Measurements from ENCODE around the gene COL12A1. TPM values are rescaled to one million over a fixed set of nuclear protein-coding genes. Genes with fewer than 3 reads are reported as not detected.

COL12A1 gene
- total and polyA plus RNA-seq, 2 experiments from 2014 or later: 0.39 to 6.3 TPM

GRCh38 chr6:75101896-75102295 lies 104.0 kb downstream of the COL12A1 start (continued):
- no peak for TF ChIP-seq REST (IDR thresholded peaks at IDR 0.05; ENCODE audit: unreplicated experiment)

GRCh38 chr6:75098709-75099108 lies 107.1 kb downstream of the COL12A1 start:
- Mint-ChIP-seq H3K36me3 (ENCODE audit: low read depth) (no peaks in the 10 kb centered on the region), H3K4me3 (no peak overlapping the region), H3K27ac (0 out of 2 replicates have a peak overlapping the region, but pooled peaks have one; percentile 34), H3K27me3 (ENCODE audit: insufficient read depth, low read depth, poor library complexity) (no peaks in the 10 kb centered on the region), H3K9me3 (no peaks in the 10 kb centered on the region), H3K4me1 (peaks cover 6% of the 10 kb centered on the region; the same call in 2 of the 3 replicates)
- DNase-seq (ENCODE audit: low spot score) (no peak), ATAC-seq (no peak)
- Histone ChIP-seq H2AFZ (no peak overlapping the region; the same call in 1 of the 2 replicates), H3K4me2 (no peak overlapping the region), H4K20me1 (replicated peaks; ENCODE audit: insufficient read depth) (no peaks in the 10 kb centered on the region), H3F3A (replicated peaks; ENCODE audit: low read depth) (no peaks in the 10 kb centered on the region), H3K27ac (ENCODE audit: low read depth) (no peak overlapping the region), H3K79me2 (replicated peaks; ENCODE audit: insufficient read depth) (no peaks in the 10 kb centered on the region), H3K4me3 (no peak overlapping the region), H3K9me2 (ENCODE audit: insufficient read depth) (peaks cover 4% of the 10 kb centered on the region; the same call in 1 of the 2 replicates), H3K4me1 (ENCODE audit: insufficient read depth) (peaks cover 7% of the 10 kb centered on the region; the same call in 1 of the 2 replicates), H3K36me3 (ENCODE audit: insufficient read depth) (no peaks in the 10 kb centered on the region), H3K27me3 (ENCODE audit: insufficient read depth) (no peaks in the 10 kb centered on the region)
- TF ChIP-seq CTCF (conservative IDR thresholded peaks at IDR 0.05; ENCODE audit: low read depth in 2 of 2) (no peak), REST (IDR thresholded peaks at IDR 0.05; ENCODE audit: unreplicated experiment) (no peak), CREB1 (CRISPR knock-in tag; IDR thresholded peaks at IDR 0.05; ENCODE audit: low read depth) (no peak), POLR2AphosphoS5 (IDR thresholded peaks at IDR 0.05; ENCODE audit: low read depth) (no peak), JUNB (IDR thresholded peaks at IDR 0.05; ENCODE audit: unreplicated experiment) (no peak), ZNF331 (CRISPR knock-in tag; IDR thresholded peaks at IDR 0.05; ENCODE audit: low read depth) (no peak), EZH2phosphoT487 (IDR thresholded peaks at IDR 0.05; ENCODE audit: unreplicated experiment) (no peak), EZH2 (IDR thresholded peaks at IDR 0.05; ENCODE audit: low read depth, unreplicated experiment) (no peak), ETS1 (IDR thresholded peaks at IDR 0.05) (no peak), STAT1 (IDR thresholded peaks at IDR 0.05; ENCODE audit: unreplicated experiment) (no peak)
